ENCODE data around the gene JAZF1. TPM values are rescaled to one million over a fixed set of nuclear protein-coding genes. Genes with fewer than 3 reads are reported as not detected.

Gene JAZF1
- total and polyA plus RNA-seq, 10 of the 15 experiments (the other 5 are each of a cell fraction or from before 2014, with no cell fraction given), result 0.04 to 0.82 (median 0.15) TPM; not detected in 3

DNA sequence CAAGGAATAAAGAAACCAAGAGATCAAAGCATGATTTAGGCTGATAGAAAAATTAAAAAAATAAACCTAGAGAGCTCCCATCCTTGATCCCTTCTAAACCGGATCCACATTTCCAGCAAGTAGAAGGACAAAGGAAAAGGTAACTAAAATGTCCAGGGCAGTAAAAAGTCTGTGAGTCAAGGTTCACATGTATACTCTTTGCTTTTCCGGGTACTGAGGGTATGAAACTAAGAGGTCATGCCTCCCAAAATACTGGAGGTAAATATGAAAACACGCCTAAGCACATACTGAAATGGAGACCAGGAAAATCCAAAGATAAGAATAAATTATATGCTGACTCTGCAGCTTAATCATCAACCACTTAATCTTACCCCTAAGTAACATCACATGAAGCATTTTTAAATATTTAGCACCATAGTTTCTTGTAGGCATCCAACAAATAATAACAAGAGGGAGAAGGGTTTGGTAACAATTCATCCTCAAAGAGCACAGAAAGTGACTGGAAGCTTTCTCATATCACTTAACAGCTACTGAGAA, 35.4 kb downstream of the JAZF1 start:
- Histone ChIP-seq H3K4me3 (no peak overlapping the region), H3K79me2 (ENCODE audit: control insufficient read depth, insufficient read depth, low read length) (no peaks in the 10 kb centered on the region), H3K4me1 (ENCODE audit: control insufficient read depth, insufficient read depth, low read length) (peaks cover 7% of the 10 kb centered on the region; the same call in 1 of the 2 replicates), H3K9ac (ENCODE audit: control insufficient read depth, insufficient read depth, low read length) (no peak overlapping the region), H2AFZ (ENCODE audit: control insufficient read depth, low read depth, low read length) (no peak overlapping the region), H3K27ac (ENCODE audit: control insufficient read depth, insufficient read depth) (no peak overlapping the region), H3K9me3 (replicated peaks; ENCODE audit: control insufficient read depth, insufficient read depth, low read length) (no peaks in the 10 kb centered on the region; the same call in 2 of the 3 replicates), H3K36me3 (ENCODE audit: control insufficient read depth in 2 of 2, insufficient read depth in 2 of 2, low read length in 1 of 2) (no peaks in the 10 kb centered on the region), H3K27me3 (replicated peaks in 1 of 2; ENCODE audit: control insufficient read depth in 2 of 2, insufficient read depth in 2 of 2, low read length in 1 of 2) (peaks cover 3 to 16% of the 10 kb centered on the region in 2 experiments), H4K20me1 (ENCODE audit: control insufficient read depth, insufficient read depth) (peaks cover 2% of the 10 kb centered on the region; the same call in 1 of the 2 replicates), H3K4me2 (ENCODE audit: control insufficient read depth, insufficient read depth) (no peak overlapping the region)
- FAIRE-seq (no peak), DNase-seq (ENCODE audit: low read depth, low spot score) (no peak), ATAC-seq (no peak)
- POLR2A ChIA-PET, result interaction anchor here (0.7 kb wide), 1 partner anchor 1273 kb away, joined by 3 read pairs; no protein-coding TSS in a partner anchor
- CTCF ChIA-PET, result no interaction called here
- 22% methylated on average over 3 of the region's 3 CpGs for WGBS (ENCODE audit: insufficient coverage, insufficient replicate concordance, low lambda C conversion rate, missing lambda C conversion rate)
- BruUV-seq (replicated peaks), result no TSS peak
- SMC1A ChIA-PET (ENCODE audit: uncharacterized antibody, unreplicated experiment), result no interaction called here
- in situ Hi-C loops (cut with MboI), result no loop called here
- TF ChIP-seq WRNIP1 (IDR thresholded peaks at IDR 0.05; ENCODE audit: borderline replicate concordance, low read depth, low read length) (no peak), ATF2 (IDR thresholded peaks at IDR 0.05; ENCODE audit: low read length) (no peak), NFIC (IDR thresholded peaks at IDR 0.05; ENCODE audit: low read depth, low read length) (no peak), FOS (IDR thresholded peaks at IDR 0.05; ENCODE audit: borderline replicate concordance, extremely low read depth, insufficient read length) (no peak), NFXL1 (IDR thresholded peaks at IDR 0.05; ENCODE audit: borderline replicate concordance) (no peak), POLR2AphosphoS5 (IDR thresholded peaks at IDR 0.05; ENCODE audit: low read length) (no peak), RBBP5 (conservative IDR thresholded peaks at IDR 0.05) (no peak), TCF7 (IDR thresholded peaks at IDR 0.05; ENCODE audit: borderline replicate concordance) (no peak), RUNX3 (IDR thresholded peaks at IDR 0.05; ENCODE audit: low read length) (no peak), SIN3A (IDR thresholded peaks at IDR 0.05; ENCODE audit: low read depth, low read length) (no peak), SP1 (IDR thresholded peaks at IDR 0.05; ENCODE audit: low read depth, low read length) (no peak), PAX5 (IDR thresholded peaks at IDR 0.05; ENCODE audit: borderline replicate concordance, low read depth, low read length) (no peak), MEF2A (IDR thresholded peaks at IDR 0.05; ENCODE audit: insufficient read depth, low read depth, low read length) (no peak), NFYB (IDR thresholded peaks at IDR 0.05; ENCODE audit: insufficient read depth, low read depth, low read length) (no peak), CHD1 (IDR thresholded peaks at IDR 0.05; ENCODE audit: low read depth, low read length) (no peak), CBFB (IDR thresholded peaks at IDR 0.05; ENCODE audit: low read depth) (no peak), ZZZ3 (IDR thresholded peaks at IDR 0.05; ENCODE audit: control insufficient read depth, insufficient read length, low read depth) (no peak)
- RAD21 ChIA-PET (ENCODE audit: unreplicated experiment), result no interaction called here
- intact Hi-C loops (cut with micrococcal nuclease; ENCODE audit: unreplicated experiment), result no loop called here
